Pons (tissue), 1 donor: ENCODE measurements around the gene DNAH6.

ENCODE experiments used
- DNase-seq: peaks from one replicate; pipeline ENCODE4 v3.0.0-alpha.2; 2016; ENCODE audit warnings: low spot score

The DNAH6 gene

DNA sequence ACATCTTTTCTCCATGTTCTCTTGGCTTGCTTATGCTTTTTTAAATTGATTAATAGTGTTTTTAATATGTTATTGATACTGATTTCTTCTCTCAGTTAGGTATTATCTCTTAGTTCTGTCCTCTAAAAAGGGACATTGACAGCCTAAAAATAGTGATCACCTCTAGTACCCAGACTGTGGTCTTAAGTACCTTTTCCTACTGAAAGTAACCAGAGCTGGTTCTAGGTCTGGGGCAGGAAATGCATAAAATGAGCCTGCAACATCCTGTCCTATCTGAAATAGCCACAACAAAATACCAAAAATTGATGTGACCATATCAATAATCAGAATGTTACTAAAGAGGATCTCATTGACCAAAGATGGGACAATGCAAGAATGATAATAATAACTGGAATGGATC is 113.3 kb downstream of the DNAH6 start:
- DNase-seq = no peak

GRCh38 chr2:84631047-84631446 is 114.7 kb downstream of the DNAH6 start:
- peak; percentile 34 for DNase-seq

GRCh38 chr2:84631985-84632384 is 115.7 kb downstream of the DNAH6 start:
- DNase-seq = no peak

DNA sequence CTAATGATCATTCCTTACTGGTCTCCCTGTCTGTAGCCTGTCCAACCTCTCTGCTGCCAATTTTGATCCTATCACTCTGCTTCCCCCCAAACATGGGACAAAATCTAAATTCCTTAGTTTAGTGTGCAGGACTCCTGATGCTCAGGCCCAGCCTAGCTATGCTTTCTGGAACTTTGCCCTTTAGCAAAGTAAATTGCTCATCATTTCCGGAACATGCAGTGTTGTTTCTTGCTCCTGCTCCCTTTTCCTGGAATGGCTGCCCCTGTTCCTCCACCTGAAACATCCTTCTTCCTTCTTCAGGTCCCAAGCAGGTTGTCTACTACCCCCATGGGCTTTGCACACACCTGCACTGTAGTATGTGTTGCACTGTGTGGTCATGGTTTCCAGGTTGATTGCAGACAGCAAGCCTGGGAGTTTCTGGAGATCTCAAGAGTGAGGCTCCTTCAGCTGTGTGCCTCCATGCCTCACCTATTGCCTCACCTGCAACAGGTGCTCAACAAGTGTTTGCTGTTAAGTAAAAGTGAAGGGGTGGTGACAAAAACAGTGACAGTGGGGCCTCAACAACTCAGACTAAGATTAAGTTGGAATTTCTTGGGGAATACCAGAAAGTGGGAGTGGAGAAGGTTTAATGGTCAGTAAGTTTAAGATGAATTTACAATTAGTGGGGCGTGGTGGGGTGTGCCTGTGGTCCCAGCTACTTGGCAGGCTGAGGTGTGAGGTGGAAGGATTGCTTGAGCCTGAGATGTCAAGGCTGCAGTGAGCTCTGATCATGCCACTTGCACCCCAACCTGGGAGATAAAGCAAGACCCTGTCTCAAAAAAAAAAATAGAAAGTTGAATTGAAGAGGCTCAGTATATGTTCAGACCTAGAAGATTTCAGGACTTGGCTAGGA is 120.0 kb downstream of the DNAH6 start:
- DNase-seq = no peak

DNA sequence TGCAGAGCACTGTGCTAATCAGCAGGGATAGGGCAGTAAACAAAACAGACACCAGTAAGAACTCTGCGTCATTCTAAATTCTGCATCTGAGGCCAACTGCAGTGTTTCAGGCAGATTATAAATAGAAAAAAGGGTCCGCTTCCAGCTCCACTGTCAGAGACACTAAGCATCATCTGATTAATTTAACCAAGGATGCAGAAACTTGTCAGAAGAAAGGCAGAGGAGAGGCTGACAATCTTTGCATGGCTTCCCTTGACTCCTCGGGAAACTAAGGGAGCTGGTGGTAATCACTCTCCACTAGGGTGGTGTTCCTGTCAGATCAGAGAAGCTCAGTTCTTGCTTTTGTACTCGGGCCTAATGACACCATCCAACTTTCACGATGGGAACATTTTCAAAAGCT is 123.5 kb downstream of the DNAH6 start:
- DNase-seq = no peak

DNA sequence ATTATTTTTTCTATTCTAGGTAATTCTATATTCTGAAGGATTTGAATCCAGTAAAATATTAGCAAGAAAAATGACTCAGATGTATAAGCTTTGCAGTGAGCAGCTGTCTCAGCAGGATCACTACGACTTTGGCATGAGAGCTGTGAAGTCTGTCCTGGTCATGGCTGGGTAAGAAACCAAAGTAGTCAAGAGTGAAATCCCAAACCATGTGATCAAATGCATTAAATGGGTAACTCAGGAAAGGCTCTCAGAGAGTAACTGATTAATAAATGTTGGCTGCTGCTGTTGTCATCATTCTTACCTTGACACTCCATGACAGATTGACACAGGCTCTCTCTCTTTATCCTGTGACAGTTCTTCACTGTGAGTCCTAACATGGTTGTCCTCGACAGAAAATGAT is 124.1 kb downstream of the DNAH6 start:
- no peak for DNase-seq

DNA sequence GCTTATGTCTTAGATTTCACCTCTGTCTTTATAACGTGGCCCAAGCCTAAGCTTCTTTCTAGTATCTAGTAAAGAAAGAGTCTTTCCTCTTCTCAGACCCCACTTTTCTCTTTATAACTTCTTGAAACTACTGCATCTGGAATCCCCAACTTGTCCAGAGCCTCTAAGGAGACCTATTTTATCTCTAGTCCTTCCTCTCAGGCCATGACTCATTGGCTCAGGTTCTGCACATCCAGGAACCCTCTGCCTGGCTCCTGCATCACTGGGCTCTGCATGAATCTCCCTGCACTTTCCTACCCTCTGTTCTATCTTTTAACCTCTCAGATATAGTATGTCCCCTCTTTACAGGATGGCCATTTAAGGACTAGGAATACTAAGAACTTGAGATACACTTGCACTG is 124.7 kb downstream of the DNAH6 start:
- no peak for DNase-seq

GRCh38 chr2:84643991-84644390 is 127.7 kb downstream of the DNAH6 start:
- DNase-seq = no peak

GRCh38 chr2:84646514-84646913 is 130.2 kb downstream of the DNAH6 start:
- no peak for DNase-seq

DNA sequence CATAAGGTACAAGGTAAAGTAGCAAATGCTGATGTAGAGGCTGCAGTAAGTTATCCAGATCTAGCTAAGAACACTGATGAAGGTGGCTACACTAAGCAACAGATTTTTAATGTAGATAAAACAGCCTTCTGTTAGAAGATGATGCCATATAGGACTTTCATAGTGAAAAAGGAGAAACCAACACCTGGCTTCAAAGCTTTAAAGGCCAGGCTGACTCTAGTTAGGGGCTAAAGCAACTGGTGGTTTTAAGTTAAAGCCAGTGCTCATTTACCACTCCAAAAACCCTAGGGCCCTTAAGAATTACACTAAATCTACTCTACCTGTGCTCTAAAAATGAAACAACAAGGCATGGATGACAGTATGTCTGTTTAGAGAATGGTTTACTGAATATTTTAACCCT is 131.0 kb downstream of the DNAH6 start:
- no peak for DNase-seq

DNA sequence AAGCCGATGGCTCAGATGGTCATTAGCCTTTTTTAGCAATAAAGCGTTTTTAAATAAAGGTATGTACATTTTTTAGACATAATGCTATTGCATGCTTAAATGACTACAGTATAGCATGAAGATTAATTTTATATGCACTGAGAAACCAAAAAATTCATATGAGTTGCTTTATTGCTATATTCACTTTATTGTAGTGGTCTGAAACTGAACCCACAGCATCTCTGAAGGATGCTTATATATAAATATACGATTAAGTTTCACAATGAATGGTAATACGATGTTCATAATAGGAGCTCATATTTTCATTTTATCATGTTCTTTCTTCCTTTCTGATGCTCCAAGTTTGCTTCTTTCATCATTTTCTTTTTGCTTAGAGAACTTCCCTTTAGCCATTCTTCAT is 132.8 kb downstream of the DNAH6 start:
- DNase-seq = no peak

GRCh38 chr2:84649487-84650142 is 133.3 kb downstream of the DNAH6 start:
- no peak for DNase-seq

GRCh38 chr2:84652431-84652830 is 136.1 kb downstream of the DNAH6 start:
- no peak for DNase-seq

- no peak for DNase-seq
These were observed 137.0 kb downstream of the DNAH6 start for GRCh38 chr2:84653302-84653701.

DNA sequence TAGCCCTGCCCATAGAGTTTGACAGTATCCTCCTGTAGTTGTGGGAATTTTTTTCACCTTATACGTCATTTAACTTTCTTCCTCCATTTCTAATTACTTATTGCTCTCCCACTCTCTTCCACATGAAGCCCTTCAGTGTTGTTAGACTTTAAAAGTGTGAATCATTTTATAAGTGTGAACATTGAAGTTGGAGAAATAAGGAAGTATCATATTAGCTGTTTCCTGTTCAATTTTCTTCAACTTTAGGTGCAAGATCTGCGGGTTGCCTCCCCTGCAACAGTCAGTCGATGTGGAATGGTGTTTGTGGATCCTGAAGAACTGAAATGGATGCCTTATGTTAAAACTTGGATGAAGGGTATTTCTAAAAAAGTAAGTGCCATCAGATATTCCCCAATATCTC is 138.1 kb downstream of the DNAH6 start:
- no peak for DNase-seq

GRCh38 chr2:84669122-84669521 is 152.8 kb downstream of the DNAH6 start:
- no peak for DNase-seq

- DNase-seq = no peak
These were observed 157.8 kb downstream of the DNAH6 start for GRCh38 chr2:84674099-84674498.

- DNase-seq = no peak
These were observed 158.3 kb downstream of the DNAH6 start for GRCh38 chr2:84674586-84674985.

GRCh38 chr2:84676295-84676694 is 160.0 kb downstream of the DNAH6 start:
- no peak for DNase-seq

GRCh38 chr2:84678214-84678613 is 161.9 kb downstream of the DNAH6 start:
- DNase-seq = no peak

- DNase-seq = no peak
These were observed 170.6 kb downstream of the DNAH6 start for GRCh38 chr2:84686783-84687476.

GRCh38 chr2:84687498-84688149 is 171.3 kb downstream of the DNAH6 start:
- no peak for DNase-seq
